ENCODE data around the gene PHF2. TPM values are rescaled to one million over a fixed set of nuclear protein-coding genes. Genes with fewer than 3 reads are reported as not detected.
A peak's percentile ranks its signal among the peaks of the same experiment; 100 is the strongest.

PHF2 gene
- total and polyA plus RNA-seq, 2 of the 4 experiments (the other 2 are of a cell fraction): 5.9 to 9.5 TPM

GRCh38 chr9:93673021-93673838, 96.8 kb downstream of the PHF2 start:
- ChIA-PET POLR2A (ENCODE audit: unreplicated experiment) (no interaction called here), CTCF (no interaction called here)
- H3K14ac ChIP-seq (replicated peaks; ENCODE audit: low read depth, low read length): no peak overlapping the region
- DNase-seq (no peak), ATAC-seq (ENCODE audit: low read depth) (peak; percentile 27; the same call in 1 of the 2 replicates)
- no peak overlapping the region for H2AFZ ChIP-seq (replicated peaks; ENCODE audit: low read length, poor library complexity)
- intact Hi-C loops (cut with micrococcal nuclease) (no loop called here), dilution Hi-C loops (cut with HindIII; ENCODE audit: low sequenced_read_pairs, unreplicated experiment) (no loop called here), in situ Hi-C loops (cut with MboI; ENCODE audit: low sequenced_read_pairs) (no loop called here)
- TF ChIP-seq CEBPB (IDR thresholded peaks at IDR 0.05; ENCODE audit: low read depth, low read length): no peak
- TF ChIP-seq SMC3 (IDR thresholded peaks at IDR 0.05; ENCODE audit: low read depth, low read length): no peak
- TF ChIP-seq RFX5 (IDR thresholded peaks at IDR 0.05; ENCODE audit: low read depth, low read length): no peak
- no peak for TF ChIP-seq BHLHE40 (IDR thresholded peaks at IDR 0.05; ENCODE audit: low read depth, low read length)
- peaks cover 11% of the 10 kb centered on the region for H4K20me1 ChIP-seq (ENCODE audit: insufficient read depth, low read length)
- H2AK5ac ChIP-seq (ENCODE audit: low read depth, low read length): no peak overlapping the region
- peak overlapping the region; percentile 3 for H2AK9ac ChIP-seq (replicated peaks; ENCODE audit: low read depth, low read length, poor library complexity)
- no TSS peak for BruUV-seq (replicated peaks)
- H3K27ac ChIP-seq (ENCODE audit: insufficient read depth, low read length): no peak overlapping the region
- no peak overlapping the region for H2BK15ac ChIP-seq (ENCODE audit: low read depth, low read length)
- no peak overlapping the region for H2BK120ac ChIP-seq (ENCODE audit: low read depth, low read length)
- no peak overlapping the region for H2BK20ac ChIP-seq (ENCODE audit: low read depth, low read length)
- no peak overlapping the region for H3K4me2 ChIP-seq (ENCODE audit: low read depth, low read length)
- no peak overlapping the region for H3K9ac ChIP-seq (ENCODE audit: low read depth, low read length)
- H4K91ac ChIP-seq (ENCODE audit: insufficient read depth, low read depth, low read length): no peak overlapping the region
- no peak overlapping the region for H4K8ac ChIP-seq (ENCODE audit: low read depth in 2 of 2, low read length in 2 of 2)
- H3K18ac ChIP-seq (ENCODE audit: low read depth, low read length): no peak overlapping the region
- no peak overlapping the region for H4K5ac ChIP-seq (ENCODE audit: low read depth, low read length)
- H3K36me3 ChIP-seq (ENCODE audit: control insufficient read depth, insufficient read depth, low read length): peaks cover 22% of the 10 kb centered on the region; the same call in 1 of the 2 replicates
- no peak overlapping the region for H3K4ac ChIP-seq (ENCODE audit: low read depth, low read length)
- 0 out of 4 replicates have a peak, but pooled peaks cover 0 to 6% of the 10 kb centered on the region in 2 experiments for H3K79me1 ChIP-seq (ENCODE audit: low read depth in 1 of 2, low read length in 2 of 2)
- no peaks in the 10 kb centered on the region for H3K4me1 ChIP-seq (ENCODE audit: control insufficient read depth, insufficient read depth, low read length)
- H3K4me3 ChIP-seq (ENCODE audit: insufficient read depth, low read depth, low read length): no peak overlapping the region
- no peak overlapping the region for H2BK5ac ChIP-seq (ENCODE audit: low read depth, low read length, poor library complexity, severe bottlenecking)
- H3K56ac ChIP-seq (ENCODE audit: extremely low read depth, insufficient read depth, low read length): no peak overlapping the region
- H3K9me1 ChIP-seq (ENCODE audit: insufficient read depth, low read length): peaks cover 10% of the 10 kb centered on the region
- WGBS, 2 experiments (ENCODE audit: extremely low coverage in 2 of 2, insufficient read length in 1 of 2): 88% methylated on average over 5 of the region's 16 CpGs; no CpG with 5 or more reads in 1 of the 2 experiments
- no peaks in the 10 kb centered on the region for H3K27me3 ChIP-seq (ENCODE audit: control insufficient read depth, insufficient read depth, low read length)
- no peaks in the 10 kb centered on the region for H3K9me3 ChIP-seq (ENCODE audit: control insufficient read depth, insufficient read depth, low read length)
- H3K23ac ChIP-seq (ENCODE audit: low read depth, low read length): no peak overlapping the region
